ENCODE measurements around the gene SKP1.

SKP1 gene

GRCh38 chr5:134140530-134141201, 36.1 kb downstream of the SKP1 start (continued):
- TF ChIP-seq ZBTB44 (tag by site-specific recombination; IDR thresholded peaks at IDR 0.05), result 0 out of 2 replicates have a peak, but pooled peaks have one; percentile 31
- TF ChIP-seq ZNF302 (tag by site-specific recombination; IDR thresholded peaks at IDR 0.05; ENCODE audit: low read depth), result no peak
- TF ChIP-seq ZFP37 (tag by site-specific recombination; IDR thresholded peaks at IDR 0.05), result no peak
- TF ChIP-seq ZNF324 (tag by site-specific recombination; IDR thresholded peaks at IDR 0.05), result no peak
- TF ChIP-seq ZNF654 (tag by site-specific recombination; IDR thresholded peaks at IDR 0.05; ENCODE audit: low read depth), result peak; percentile 35; the same call in 1 of the 2 replicates
- peak; percentile 33; the same call in 1 of the 2 replicates for TF ChIP-seq PATZ1 (tag by site-specific recombination; IDR thresholded peaks at IDR 0.05)
- TF ChIP-seq ZNF426 (tag by site-specific recombination; IDR thresholded peaks at IDR 0.05), result no peak
- TF ChIP-seq ZFP41 (tag by site-specific recombination; IDR thresholded peaks at IDR 0.05; ENCODE audit: borderline replicate concordance), result no peak
- TF ChIP-seq SP3 (tag by site-specific recombination; IDR thresholded peaks at IDR 0.05), result no peak
- no peak for TF ChIP-seq ZNF23 (tag by site-specific recombination; IDR thresholded peaks at IDR 0.05; ENCODE audit: borderline replicate concordance)
- peak; percentile 53; the same call in 1 of the 2 replicates for TF ChIP-seq GLIS2 (tag by site-specific recombination; IDR thresholded peaks at IDR 0.05)
- TF ChIP-seq ZNF600 (tag by site-specific recombination; IDR thresholded peaks at IDR 0.05), result no peak
- peak; percentile 54; the same call in 1 of the 2 replicates for TF ChIP-seq GLIS1 (tag by site-specific recombination; IDR thresholded peaks at IDR 0.05)
- peak; percentile 23; the same call in 1 of the 2 replicates for TF ChIP-seq ZNF398 (tag by site-specific recombination; IDR thresholded peaks at IDR 0.05)

GRCh38 chr5:134139891-134140469, 36.8 kb downstream of the SKP1 start:
- POLR2A ChIA-PET, result interaction anchor here (0.5 to 1.1 kb wide), 3 partner anchors 13 to 497 kb away, joined by 3 to 8 read pairs (median 5); no protein-coding TSS in a partner anchor
- peaks cover 0 to 95% of the 10 kb centered on the region in 2 experiments; a peak in 2 of 3 replicates for H3K36me3 ChIP-seq (ENCODE audit: control insufficient read depth in 2 of 2, insufficient read depth in 1 of 2, low read length in 2 of 2)
- TF ChIP-seq ZBTB26 (tag by site-specific recombination; optimal IDR thresholded peaks at IDR 0.05) (no peak), ZBTB10 (tag by site-specific recombination; IDR thresholded peaks at IDR 0.05) (no peak), ZNF449 (tag by site-specific recombination; IDR thresholded peaks at IDR 0.05) (no peak), ZNF670 (tag by site-specific recombination; IDR thresholded peaks at IDR 0.05; ENCODE audit: low read depth) (no peak), YY1 (tag by site-specific recombination; IDR thresholded peaks at IDR 0.05) (no peak), ZNF544 (tag by site-specific recombination; IDR thresholded peaks at IDR 0.05) (no peak), ZNF629 (tag by site-specific recombination; IDR thresholded peaks at IDR 0.05) (no peak), ZNF133 (tag by site-specific recombination; IDR thresholded peaks at IDR 0.05) (no peak), ZNF266 (tag by site-specific recombination; IDR thresholded peaks at IDR 0.05; ENCODE audit: low read depth) (no peak), ZNF214 (tag by site-specific recombination; IDR thresholded peaks at IDR 0.05; ENCODE audit: borderline replicate concordance) (no peak)

More at GRCh38 chr5:134139891-134140469, 36.8 kb downstream of the SKP1 start:
- CTCF ChIA-PET, result interaction anchor here (0.6 to 12.3 kb wide), 22 partner anchors 10 to 777 kb away, joined by 3 to 196 read pairs (median 10); partner anchors contain the start of gene TCF7
- no peak overlapping the region for H3K4me3 ChIP-seq (ENCODE audit: low read depth, low read length)
- no peaks in the 10 kb centered on the region for H3K4me1 ChIP-seq (ENCODE audit: control insufficient read depth, insufficient read depth, low read length)
- no peak overlapping the region for H3K27ac ChIP-seq (ENCODE audit: extremely low read depth, low read depth, low read length)
- H3K9me3 ChIP-seq (ENCODE audit: control insufficient read depth, insufficient read depth, low read depth, low read length), result no peaks in the 10 kb centered on the region

Data from HEK293 (cell line).